HT-29 (cell line): ENCODE measurements around the gene TELO2. TPM values are rescaled to one million over a fixed set of nuclear protein-coding genes. Genes with fewer than 3 reads are reported as not detected.

Experiments
- DNase-seq: peaks from one replicate; pipeline ENCODE4 v3.0.0-alpha.2; 2015; ENCODE audit warnings: low spot score
- total RNA-seq: library from RNA; depleted of rRNA; stranded (reverse); fragments of >200 nt; shearing (Covaris generic); gene quantifications from 2 replicates; pipeline ENCODE4 v1.2.3, GENCODE V29; 2014

The TELO2 gene
- total RNA-seq, 1 experiment from 2014 or later = 72.4 TPM

- no peak for DNase-seq
Observed at GRCh38 chr16:1498899-1499676, 5.9 kb downstream of the TELO2 start.

GRCh38 chr16:1499756-1500464, 6.8 kb downstream of the TELO2 start:
- no peak for DNase-seq

GRCh38 chr16:1500465-1501150, 7.4 kb downstream of the TELO2 start:
- DNase-seq = no peak

- DNase-seq = no peak
Observed at GRCh38 chr16:1501630-1502029, 8.5 kb downstream of the TELO2 start.

GRCh38 chr16:1502092-1503004, 9.2 kb downstream of the TELO2 start:
- DNase-seq = no peak

- DNase-seq = no peak
Observed at GRCh38 chr16:1503110-1503955, 10.2 kb downstream of the TELO2 start.

GRCh38 chr16:1505073-1505844, 12.1 kb downstream of the TELO2 start:
- DNase-seq = no peak

- no peak for DNase-seq
Observed at GRCh38 chr16:1505912-1506311, 12.8 kb downstream of the TELO2 start.

- DNase-seq = no peak
Observed at GRCh38 chr16:1506494-1507213, 13.5 kb downstream of the TELO2 start.

GRCh38 chr16:1508494-1509187, 15.5 kb downstream of the TELO2 start:
- no peak for DNase-seq

- DNase-seq = no peak
Observed at GRCh38 chr16:1509307-1510221, 16.4 kb downstream of the TELO2 start.

- no peak for DNase-seq
Observed at GRCh38 chr16:1510272-1510671, 17.1 kb downstream of the TELO2 start.

GRCh38 chr16:1510941-1511351, 17.8 kb downstream of the TELO2 start:
- no peak for DNase-seq

- no peak for DNase-seq
Observed at GRCh38 chr16:1511662-1512569, 18.8 kb downstream of the TELO2 start.

- no peak for DNase-seq
Observed at GRCh38 chr16:1512774-1513173, 19.6 kb downstream of the TELO2 start.

GRCh38 chr16:1514507-1514906, 21.3 kb downstream of the TELO2 start:
- DNase-seq = no peak
